GM12864 (cell line): ENCODE data around the gene GFOD1.
"Not testable (repeated sequence)": the region's sequence is repeated elsewhere in the genome, so short reads cannot be mapped to it uniquely, and the experiment has no call there.

Source experiments
- DNase-seq: peaks from one replicate; pipeline ENCODE4 v3.0.0-alpha.2; 2011; ENCODE audit warnings: low read depth
- H3K4me3 ChIP-seq: 2 replicates; pipeline ENCODE4 v1.5.1; 2011; ENCODE audit warnings: mild to moderate bottlenecking, low read depth, low read length, control low read depth
- TF ChIP-seq, protein P1 (sequence below): IDR thresholded peaks from 2 replicates; pipeline ENCODE4 v1.5.1; 2011; ENCODE audit warnings: low read depth, mild to moderate bottlenecking, moderate library complexity, low read length, control low read depth, inconsistent platforms; ENCODE audit errors: missing control alignments

Gene GFOD1

DNA sequence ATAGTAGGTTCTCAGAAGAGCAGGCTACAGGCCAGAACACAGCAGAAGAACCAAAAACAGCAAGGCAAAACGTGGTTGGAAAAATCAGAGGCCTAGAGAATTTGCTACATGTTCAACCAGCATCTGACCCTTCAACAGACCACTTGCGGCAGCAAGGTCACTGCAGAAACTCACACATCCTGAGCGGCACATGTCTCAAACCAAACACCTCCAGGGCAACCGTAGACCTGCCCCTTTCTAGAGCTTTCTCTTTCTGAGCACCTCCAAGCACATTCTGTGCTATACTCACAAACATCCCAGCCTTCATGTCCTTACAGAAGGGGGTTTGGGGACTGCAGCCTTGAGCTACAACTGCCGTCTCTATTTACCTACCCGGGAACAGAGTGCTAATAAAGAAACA is 52.6 kb downstream of the GFOD1 start:
- H3K4me3 ChIP-seq: no peak overlapping the region
- DNase-seq: no peak
- TF ChIP-seq, protein P1, sequence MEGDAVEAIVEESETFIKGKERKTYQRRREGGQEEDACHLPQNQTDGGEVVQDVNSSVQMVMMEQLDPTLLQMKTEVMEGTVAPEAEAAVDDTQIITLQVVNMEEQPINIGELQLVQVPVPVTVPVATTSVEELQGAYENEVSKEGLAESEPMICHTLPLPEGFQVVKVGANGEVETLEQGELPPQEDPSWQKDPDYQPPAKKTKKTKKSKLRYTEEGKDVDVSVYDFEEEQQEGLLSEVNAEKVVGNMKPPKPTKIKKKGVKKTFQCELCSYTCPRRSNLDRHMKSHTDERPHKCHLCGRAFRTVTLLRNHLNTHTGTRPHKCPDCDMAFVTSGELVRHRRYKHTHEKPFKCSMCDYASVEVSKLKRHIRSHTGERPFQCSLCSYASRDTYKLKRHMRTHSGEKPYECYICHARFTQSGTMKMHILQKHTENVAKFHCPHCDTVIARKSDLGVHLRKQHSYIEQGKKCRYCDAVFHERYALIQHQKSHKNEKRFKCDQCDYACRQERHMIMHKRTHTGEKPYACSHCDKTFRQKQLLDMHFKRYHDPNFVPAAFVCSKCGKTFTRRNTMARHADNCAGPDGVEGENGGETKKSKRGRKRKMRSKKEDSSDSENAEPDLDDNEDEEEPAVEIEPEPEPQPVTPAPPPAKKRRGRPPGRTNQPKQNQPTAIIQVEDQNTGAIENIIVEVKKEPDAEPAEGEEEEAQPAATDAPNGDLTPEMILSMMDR: no peak

DNA sequence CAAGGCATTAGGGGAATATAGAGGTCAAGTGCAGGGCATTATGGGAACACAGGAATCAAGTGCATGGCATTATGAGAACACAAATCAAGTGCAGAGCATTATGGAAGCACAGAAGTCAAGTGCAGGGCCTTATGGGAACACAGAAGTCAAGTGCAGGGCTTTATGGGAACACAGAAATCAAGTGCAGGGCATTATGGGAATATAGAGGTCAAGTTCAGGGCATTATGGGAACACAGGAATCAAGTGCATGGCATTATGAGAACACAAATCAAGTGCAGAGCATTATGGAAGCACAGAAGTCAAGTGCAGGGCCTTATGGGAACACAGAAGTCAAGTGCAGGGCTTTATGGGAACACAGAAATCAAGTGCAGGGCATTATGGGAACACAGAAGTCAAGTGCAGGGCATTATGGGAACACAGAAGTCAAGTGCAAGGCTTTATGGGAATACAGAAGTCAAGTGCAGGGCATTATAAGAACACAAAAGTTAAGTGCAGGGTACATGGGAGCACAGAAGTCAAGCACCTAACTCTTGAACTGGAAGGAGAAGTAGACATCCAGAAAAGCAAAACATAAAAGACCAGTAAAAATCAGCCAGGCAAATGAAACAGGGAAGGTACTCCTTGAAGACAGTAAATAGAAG is 53.1 kb downstream of the GFOD1 start:
- H3K4me3 ChIP-seq, DNase-seq: not testable (repeated sequence)

DNA sequence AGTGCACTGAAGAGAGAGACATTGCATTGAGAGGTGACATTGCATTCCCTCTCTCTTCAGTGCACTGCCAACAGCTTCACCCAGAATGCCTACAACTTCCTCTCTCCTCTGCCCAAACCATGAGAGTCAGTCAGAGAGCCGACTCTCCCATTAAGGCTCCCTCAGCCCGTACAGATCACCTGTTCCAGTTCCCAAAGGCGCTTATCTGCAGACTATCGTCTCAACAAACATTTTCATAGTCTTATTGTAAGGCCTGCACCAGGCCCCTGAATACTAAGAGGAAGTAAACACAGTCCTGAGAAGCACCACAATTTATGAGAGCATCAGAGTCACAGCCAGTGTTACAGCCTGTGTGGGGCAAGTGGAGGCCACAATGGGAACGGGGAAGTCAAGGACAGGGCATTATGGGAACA is 53.7 kb downstream of the GFOD1 start:
- TF ChIP-seq, protein P1: no peak
- DNase-seq: no peak
- H3K4me3 ChIP-seq: no peak overlapping the region

DNA sequence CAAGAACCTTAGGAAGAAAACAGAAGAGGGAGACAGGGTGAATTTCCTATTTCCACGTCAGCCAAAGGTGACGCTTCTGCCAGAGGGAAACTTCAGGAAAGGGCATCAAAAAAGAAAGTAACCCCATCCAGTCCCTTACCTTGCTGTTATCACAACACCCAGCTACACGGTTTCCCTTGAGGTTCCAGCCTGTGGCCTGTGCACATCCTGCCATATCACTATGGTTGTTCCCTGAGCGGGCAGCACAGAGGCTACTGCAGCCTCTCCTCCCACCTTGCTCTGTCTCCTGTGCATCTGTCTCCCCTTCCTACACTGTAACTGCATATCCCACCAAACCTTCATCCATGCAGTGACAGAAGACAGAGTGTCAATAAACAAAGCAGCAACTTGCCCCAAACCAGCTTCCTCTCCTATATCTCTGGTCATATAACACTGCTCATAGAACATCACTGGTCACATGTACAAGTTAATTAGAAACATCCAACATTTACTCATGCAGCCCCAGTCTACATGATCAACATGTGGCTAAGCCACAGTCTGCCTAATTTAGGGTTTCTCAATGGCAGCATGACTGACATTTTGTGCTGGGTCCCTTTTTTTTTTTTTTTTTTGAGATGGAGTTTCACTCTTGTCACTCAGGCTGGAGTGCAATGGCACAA is 54.7 kb downstream of the GFOD1 start:
- no peak for DNase-seq
- no peak overlapping the region for H3K4me3 ChIP-seq
- TF ChIP-seq, protein P1: no peak

DNA sequence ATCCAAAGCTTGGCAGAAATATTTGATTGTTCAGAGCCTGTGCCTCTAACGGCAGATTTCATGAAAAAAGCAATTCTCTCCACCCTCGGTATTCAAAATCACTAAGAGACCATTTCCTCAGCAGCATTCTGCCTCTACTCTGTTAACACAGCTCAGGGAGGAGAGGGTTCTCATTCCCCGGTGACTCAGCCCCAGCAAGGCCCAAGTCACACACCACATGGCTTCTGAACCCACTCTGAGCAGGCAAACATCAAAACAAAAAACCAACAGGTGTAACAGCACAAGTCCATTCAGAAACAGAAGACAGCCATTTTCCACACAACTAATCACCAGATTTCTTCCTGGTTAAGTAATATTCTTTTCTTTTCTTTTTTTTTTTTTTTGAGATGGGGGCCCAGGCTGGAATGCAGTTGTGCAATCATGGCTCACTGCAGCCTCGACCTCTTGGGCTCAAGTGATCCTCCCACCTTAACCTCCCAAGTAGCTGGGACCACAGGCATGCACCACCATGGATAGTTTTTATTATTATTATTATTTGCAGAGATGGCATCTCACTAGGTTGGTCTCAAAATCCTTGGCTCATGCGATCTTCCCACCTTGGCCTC is 55.4 kb downstream of the GFOD1 start:
- no peak for DNase-seq
- no peak overlapping the region; the same call in 1 of the 2 replicates for H3K4me3 ChIP-seq
- TF ChIP-seq, protein P1: no peak

DNA sequence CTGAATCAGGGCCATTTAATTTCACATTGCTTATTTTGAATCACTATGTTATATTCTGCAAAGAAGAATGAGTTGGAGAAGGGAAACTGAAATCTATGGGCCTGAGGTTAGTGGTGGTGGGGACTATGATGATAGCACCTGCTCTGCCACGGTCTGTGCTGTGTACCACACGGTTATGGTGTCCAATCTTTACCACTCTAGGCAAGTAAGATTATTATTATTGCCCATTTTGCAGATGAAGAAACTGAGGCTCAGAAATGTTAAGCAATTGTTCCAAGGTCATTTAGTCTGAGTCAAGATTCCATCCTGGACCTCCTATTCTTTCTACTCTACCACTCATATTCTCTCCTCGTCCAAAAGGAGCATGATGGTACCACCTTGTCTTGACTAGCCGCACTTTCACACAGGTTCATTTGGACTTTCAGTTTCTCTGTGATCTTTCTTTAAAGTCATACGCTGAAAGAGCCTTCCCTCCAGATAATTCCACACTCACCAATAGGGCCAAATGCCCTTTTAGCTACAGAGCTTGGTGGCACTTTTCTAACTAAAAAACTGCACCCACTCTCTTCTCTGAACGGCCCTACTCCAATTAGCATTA is 56.2 kb downstream of the GFOD1 start:
- no peak for DNase-seq
- TF ChIP-seq, protein P1: no peak
- peak overlapping the region; percentile 19; the same call in 1 of the 2 replicates for H3K4me3 ChIP-seq

DNA sequence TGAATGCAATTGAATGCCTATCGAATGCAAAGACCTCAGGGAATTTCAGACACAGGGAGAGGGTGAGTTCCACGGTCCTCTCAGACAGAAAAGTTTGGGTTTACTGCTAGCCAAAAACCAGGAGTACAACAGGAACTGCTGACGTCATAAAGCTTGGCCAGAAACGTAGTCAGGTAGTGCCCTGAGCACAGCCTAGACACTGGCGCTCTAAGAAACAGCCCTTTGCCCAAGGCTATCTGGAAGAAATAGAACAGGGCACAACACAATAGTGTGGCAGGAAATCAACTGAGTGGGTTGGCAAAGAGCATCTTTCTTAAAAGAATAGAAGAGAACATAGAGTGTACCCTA is 58.0 kb downstream of the GFOD1 start:
- no peak overlapping the region; the same call in 1 of the 2 replicates for H3K4me3 ChIP-seq
- DNase-seq: no peak
- TF ChIP-seq, protein P1: no peak
